NCI-H2196 treated with DMSO at 0.1 percent for 48 hours (cell line): Measurements from ENCODE around the gene SHOC2.

Experiments used
- DNase-seq: peaks from one replicate; lab custom pipeline; 2025; ENCODE audit not compliant: unreplicated experiment; lab: John Stamatoyannopoulos, UW

Gene SHOC2

DNA sequence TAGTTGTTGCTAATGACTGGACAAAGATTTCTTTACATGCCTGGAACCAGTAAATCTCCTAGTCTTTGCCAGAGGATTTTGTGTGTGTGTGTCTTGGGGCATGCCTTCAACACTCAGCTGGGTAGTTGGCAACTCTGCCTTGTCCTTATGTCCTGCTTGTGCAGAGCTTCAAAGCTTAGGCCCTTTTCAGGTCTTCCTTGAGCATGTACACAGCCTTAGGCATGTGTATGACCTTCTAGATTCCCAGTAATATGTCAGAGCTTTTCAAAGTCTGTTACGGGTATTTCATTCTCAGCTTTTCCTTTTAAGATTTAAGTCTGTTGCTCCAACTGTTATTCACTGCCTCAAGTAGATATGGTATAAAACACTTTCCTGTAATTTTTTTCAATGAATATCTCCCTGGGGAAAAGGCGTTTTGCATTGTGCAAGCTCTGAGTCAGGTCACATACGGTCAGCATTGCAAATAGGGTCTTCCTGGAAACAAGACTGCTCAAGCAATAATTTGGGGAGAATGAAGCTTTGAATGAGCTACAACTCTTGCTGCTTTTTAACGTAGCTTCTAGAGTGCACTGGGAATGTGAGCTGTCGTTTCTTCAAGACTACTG is 25.5 kb downstream of the SHOC2 start:
- no peak for DNase-seq

DNA sequence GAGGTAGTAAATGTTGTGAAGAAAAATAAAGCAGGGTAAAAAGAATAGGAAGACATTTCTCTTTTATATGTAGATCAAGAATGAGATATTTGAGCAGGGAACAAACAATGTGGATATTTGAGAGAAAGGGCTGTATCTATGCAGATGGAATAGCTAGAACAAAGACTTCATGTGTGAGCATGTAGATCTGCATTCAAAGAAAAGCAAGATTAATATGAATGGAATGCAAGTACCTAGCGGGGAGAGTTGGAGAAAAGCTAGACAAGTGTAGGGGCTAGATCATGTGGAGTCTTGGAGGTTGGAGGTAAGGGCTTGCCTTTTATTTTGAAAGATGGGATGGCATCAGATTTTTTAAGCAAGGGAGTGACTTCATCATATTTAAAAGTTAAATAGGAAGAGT is 27.1 kb downstream of the SHOC2 start:
- no peak for DNase-seq

DNA sequence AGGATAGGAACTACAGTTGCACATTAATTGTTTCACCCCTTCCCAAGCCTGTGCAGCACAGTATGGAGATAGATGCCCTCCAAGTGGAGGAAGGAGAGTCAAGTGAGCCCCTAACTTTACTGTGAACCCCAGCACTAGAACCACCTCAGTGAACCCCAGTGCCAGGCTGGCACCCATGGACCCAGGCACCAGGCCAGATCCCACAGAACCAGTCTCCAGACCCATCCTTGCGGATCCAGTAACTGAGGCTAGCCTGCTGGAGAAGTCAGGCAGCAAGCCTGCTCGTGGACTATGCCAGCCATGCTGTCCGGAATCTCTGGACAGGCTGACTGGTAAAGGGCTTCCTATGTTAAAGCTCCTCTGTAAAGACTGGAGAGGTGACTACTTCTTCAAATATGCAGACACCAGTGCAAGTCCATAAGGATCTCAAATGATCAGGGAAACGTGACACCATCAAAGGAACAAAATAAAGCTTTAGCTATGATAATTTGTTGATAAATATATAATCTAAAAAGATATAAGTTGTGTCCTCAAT is 27.7 kb downstream of the SHOC2 start:
- DNase-seq = no peak

DNA sequence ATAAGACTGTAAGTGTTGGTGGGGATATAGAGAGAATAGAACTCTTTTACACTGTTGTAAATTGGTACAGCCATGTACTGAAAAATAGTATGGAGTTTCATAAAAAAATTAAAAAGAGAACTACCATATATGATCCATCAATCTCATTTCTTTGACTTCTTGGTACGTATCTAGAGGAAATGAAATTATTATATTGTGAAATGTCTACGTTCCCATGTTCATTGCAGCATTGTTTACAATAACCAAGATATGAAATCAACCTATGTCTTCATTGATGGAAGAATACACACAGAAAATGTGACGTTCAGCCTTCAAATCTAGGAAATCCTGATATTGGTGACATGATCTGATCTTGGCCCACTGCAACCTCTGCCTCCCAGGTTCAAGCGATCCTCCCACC is 32.0 kb downstream of the SHOC2 start:
- DNase-seq = no peak

DNA sequence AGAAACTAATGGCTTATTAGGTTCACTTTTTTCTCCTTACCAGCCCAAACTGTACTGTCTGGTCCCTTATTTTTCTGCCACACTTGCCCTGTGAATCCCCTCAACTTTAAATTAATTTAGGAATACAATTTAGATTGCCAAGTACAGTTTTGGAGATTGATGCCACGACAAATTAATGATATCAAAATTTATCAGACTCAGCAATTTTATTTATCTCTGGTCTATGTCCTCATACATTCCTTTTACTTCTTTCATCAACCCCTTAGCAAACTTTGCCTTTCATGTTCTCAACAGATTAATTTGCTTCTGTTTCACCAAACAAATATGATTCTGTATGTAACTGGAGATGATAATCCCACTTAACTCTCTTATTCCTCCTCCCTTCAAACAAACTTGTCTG is 38.2 kb downstream of the SHOC2 start:
- DNase-seq = no peak

DNA sequence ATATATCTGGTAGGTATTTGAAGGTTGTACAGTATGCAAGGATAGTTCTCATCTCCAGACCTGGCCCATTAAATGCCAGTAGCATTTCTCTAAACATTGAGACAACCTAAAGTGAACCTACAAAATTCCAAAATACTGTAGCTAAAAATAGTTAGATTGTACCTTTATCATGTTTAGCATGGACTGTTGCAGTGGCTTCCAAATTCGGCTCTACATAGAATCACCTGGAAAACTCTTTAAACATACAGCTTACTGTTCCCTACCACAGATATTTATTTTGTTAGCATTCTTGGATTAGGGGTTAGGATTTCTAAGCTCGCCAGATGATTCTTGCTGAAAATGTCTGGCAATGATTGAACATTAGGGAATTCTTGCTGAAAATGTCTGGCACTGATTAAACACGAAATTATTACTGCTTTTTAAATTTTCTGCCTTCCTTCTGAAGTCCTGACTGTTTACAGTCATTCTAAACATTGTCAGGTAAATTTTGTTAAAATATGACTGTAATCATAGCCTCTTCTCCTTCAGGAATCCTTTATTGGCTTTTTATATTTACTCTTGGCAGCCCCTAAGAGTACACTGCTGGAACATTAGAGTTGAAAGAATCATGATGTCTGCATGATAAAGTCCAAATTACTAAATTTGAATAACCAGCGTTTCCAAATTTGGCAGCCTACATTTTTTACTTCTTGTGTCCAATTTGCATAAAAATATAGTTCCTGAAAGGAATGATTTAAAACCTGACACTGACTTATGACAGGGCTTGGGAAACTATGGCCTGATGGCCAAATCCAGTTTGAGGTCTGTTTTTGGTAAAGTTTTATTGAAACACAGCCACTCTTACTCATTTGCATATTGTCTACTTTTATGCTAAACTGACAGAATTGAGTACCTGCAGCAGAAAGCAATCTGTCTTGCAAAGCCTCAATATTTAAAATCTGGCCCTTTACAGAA is 40.3 kb downstream of the SHOC2 start:
- no peak for DNase-seq

DNA sequence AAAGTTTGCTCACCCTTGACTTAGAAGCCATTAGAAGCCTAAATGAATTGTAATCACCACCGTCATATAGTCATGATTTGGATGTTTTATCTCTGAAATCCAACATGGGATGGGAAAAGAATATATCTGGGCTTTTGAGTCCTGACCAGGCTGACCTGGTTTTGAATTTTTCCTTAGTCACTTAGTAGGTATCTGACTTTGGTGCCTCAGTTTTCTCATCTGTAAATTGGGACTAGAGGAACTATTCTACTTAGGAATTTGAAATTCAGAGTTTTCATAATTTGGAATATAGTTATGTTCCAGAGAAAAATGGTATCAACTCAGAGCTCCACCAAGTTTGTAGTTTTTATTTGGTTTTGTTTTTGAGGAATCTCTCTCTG is 40.9 kb downstream of the SHOC2 start:
- DNase-seq = no peak

DNA sequence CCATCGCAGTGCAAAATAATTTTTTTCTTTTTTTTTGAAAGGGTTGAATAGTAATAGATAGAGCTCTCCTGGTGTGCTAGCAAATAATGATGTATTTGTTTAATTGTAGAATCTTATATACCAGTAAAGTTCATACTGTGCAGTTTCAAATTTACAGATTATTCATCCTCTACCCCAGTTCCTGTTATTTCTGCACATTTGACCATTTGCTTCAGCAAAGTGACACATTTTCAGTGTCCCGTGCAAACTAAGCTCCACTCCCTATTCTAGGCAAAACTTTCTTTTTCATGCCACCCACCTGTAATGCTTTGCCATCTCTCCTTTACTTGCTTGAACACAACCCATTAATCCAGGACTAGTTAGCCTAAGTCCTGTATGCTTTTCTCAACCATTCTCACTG is 43.0 kb downstream of the SHOC2 start:
- DNase-seq = no peak

DNA sequence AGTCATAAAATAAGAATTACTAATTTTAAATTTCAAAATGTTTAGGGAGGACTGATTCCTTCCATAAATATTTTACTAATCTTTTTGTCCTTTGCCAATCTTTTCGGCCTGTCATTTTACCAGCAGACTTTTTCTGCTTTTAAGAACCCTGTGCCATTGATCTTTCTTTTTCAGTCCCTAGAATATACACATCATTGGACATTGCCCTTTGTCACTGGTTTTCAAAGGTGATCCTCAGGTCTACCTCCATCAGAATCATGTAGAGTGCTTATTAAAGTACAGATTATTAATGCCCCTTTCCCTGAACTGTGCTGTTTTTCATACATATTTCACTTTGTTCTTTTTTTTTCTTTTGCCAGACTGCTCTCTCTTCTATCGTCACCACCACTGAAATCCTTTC is 43.8 kb downstream of the SHOC2 start:
- no peak for DNase-seq

DNA sequence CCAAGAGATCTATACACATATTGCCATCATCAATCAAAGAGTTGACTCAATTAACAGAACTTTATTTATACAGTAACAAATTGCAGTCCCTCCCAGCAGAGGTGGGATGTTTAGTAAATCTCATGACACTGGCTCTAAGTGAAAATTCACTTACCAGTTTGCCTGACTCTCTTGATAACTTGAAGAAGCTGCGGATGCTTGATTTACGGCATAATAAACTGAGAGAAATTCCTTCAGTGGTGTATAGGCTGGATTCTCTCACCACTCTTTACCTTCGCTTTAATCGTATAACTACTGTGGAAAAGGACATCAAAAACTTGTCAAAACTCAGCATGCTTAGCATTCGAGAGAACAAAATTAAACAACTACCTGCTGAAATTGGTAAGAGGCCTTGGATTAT is 45.3 kb downstream of the SHOC2 start:
- no peak for DNase-seq

DNA sequence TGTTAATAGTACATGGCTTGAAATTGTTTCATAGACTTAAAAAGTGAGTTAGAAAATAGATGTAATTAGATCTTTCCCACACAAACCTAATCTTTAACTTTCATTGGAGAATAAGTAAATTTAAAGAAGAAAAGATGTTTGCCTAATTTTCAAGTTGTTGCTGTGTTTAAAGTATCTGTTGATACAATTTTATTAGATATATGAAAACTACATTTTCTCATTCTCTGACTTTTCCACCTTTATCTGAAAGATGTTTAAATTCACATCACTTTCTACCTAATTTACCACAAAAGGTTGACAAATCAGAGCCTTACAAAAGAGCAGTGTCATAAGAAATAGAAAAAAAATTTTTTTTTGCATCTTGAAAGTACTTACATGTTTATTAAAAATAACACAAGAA is 45.8 kb downstream of the SHOC2 start:
- DNase-seq = no peak

DNA sequence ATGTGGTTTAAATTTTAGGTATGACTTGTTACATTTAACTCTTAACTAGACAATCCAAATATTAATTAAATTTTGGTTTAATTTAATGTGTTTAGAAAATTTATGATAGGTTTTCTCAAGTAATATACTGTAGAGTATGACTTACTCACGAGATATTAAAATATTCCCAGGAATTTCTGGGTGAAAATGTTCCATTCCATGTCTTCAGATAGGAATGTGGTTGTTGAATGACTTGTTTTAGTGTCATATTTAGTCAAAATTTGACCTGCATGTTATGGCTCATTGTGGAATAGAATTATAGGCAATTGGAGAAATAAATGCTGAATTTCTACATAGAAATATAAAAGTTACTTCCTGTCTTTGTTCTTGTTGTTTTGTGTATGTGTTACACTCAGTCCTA is 46.7 kb downstream of the SHOC2 start:
- no peak for DNase-seq

DNA sequence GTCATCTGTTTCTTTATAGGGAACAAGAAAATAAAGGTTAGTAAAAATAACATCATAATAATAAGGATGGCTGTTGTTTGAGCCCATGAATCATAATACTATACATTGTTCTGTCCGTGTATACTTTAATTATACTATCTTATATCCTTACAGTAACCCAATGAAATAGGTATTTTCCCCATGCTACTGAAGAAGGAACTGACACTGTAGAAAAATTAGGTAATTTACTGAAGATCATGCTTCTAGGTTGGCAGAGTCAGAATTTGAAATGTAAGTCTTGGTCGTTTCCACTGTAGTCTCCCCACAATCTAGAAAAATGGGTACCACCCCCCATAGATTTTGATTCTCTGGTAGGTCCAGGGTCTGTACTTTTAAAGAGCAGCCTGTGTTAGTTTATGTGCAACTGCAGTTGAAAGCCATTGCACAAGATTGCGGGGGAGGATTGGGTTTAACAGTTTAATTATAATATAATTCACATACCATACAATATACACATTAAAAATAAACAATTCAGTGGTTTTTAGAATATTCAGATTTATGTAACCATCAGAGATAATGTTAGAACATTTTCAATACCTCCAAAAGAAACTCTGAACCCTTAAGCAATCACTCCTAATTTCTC is 47.7 kb downstream of the SHOC2 start:
- no peak for DNase-seq

DNA sequence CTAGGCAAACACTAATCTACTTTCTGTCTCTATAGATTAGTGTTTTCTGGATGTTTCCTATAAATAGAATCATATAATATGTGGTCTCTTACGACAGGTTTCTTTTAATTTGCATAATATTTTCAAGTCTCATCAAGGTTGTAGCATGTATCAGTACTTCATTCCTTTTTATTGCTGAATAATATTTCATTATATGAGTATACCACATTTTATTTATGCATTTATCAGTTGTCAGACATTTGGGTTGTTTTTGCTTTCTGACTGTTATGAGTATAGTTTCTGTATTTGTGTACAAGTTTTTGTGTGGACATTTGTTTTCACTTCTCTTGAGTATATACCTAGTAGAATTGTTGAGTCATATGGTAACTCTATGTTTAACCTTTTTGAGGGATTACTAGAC is 48.2 kb downstream of the SHOC2 start:
- DNase-seq = no peak

DNA sequence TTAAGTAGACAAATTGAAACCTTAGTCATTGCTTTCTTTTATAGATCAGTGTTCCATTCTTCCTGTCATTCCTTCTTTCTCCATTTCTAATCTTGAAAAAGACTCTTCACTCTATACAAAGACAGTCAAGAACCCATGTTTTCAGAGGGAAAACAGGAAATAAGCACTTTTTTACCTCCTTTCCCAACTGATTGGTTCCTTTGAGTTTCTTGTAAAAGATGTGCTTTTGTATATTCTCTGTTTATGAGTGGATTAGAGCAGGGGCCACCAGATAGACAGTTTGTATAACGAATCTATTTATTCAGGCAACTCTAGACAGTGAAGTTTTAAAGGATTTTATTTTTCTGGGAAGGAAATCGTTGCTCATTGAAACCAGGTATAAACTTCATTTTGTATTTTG is 49.8 kb downstream of the SHOC2 start:
- DNase-seq = no peak

DNA sequence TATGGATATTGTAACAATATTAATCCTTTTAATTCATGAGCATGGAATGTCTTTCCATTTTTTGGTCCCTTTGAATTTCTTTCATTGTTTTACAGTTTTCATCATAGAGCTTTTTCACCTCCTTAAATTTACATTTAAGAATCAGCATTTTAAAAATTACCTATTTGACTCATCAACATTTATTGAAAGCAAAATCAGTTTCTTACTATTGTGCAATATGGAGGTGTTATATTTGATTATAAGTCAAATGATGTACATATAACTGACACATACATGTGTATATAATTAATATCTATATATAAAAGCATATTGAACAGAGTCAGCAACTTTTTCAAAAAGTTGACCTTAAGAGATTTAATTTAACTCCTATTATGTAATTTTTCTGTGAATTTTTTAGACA is 52.2 kb downstream of the SHOC2 start:
- no peak for DNase-seq

DNA sequence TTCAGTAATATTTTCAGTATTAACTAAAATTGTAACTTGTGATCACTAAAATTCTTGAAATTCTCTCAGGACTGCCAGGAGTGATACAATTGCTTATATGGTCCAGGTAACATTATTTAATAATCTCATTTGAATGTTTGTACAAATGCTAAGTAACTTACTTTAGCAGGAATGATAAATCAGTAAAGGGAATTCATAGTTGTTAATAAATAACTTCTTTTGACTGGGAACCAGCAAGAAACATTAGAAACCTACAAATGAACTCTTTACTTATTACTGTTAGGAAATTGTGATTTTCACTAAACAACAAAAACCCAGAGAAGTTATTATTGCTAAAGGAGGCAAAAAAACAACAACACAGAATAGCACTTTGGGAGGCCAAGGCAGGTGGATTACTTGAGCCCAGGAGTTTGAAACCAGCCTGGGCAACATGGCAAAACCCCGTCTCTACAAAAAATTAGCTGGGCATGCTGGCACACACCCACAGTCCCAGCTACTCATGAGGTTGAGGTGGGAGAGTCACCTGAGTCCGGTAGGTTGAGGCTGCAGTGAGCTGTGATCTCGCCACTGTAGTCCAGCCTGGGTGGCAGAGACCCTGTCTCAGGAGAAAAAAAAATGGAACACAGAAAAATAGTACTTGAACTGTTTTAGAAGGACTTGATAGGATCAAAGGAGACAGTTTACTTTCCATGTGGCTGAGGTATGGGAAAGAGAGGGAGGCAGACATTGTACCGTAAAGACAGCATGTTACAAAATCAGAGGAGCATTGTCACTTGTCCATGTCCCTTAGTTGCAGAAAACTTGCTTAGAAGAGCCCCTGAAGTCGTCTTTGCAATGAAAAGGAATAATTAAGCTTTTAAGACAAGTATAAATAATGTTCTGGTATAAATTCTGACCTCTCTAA is 53.1 kb downstream of the SHOC2 start:
- DNase-seq = no peak

DNA sequence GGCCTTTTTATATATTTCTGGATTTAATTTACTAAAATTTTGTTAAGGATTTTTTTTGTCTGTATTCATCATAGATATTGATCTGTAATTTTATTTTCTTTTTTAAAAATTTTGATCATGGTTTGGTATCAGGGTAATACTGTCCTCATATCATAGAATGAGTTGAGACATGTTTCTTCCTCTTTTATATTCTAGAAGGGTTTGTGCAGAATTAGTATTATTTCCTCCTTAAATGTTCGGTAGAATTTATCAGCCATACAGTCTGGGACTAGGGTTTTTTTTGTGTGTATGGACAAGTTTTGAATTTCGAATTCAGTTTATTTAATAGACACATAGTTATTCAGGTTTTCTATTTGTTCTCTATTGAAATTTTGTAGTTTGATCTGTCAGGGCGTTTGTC is 54.0 kb downstream of the SHOC2 start:
- no peak for DNase-seq

DNA sequence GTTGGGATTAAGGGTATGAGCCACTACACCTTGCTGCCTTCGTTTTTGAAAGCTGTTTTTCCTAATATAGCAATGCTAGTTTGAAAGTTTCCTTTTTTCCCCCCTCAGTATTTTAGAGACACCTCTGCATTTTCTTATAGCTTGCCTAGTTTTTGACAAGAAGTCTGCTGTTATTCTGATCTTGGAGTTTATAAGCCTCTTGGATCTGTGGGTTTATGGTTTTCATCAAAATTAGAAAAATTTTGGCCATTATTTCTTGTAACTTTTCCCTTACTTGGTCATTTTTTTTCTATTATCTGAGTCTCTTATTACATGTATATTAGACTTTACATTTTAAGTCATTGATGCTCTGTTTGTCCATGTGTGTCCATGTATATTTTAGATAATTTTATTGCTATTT is 57.2 kb downstream of the SHOC2 start:
- no peak for DNase-seq

DNA sequence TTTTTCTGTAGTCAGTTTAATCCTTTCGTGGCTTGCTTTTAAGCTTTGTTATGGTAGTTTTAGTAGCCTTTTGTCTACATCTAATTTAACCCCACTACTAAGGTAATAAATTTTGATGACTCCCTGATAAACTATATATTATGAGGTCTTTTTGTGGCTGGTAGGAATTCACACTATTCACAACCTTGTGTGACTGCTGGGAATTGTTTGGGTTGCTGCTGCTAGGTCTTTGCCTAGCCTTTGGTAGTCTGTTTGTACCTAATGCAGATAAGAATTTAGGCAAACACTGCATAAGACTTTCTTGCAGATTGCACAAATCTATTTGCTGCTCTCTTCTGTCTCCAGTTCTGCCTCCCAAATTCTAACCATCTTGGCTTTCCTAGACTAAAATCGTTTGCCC is 58.3 kb downstream of the SHOC2 start:
- no peak for DNase-seq

DNA sequence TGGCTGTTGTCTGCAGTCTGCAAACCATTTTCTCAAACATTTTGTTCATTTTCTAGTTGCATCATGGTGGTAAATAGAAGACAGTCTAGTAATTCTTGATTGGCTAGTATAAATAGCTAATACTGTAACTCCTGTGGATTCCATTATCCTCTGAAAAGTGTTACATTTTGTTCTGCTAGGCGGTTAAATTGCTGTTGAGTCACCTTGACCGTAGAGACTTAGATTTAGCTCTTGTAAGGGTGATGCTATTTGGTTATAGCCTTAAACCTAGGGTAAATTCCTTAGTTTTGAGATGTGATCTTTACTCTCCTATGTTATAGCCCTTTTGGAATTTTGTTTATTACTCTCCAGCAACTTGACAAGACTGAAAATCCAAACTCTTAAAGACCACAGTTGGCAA is 58.8 kb downstream of the SHOC2 start:
- DNase-seq = no peak
